HG03575 (cell line): ENCODE results near the gene DMRT2.

Experiments used
- ATAC-seq: cut with Tn5 transposase; IDR thresholded peaks from one replicate; pipeline ENCODE4 v1.9.1; 2021; ENCODE audit not compliant: unreplicated experiment, insufficient number of reproducible peaks, low FRiP score; ENCODE audit errors: extremely low read depth

DMRT2 gene

GRCh38 chr9:1077616-1078015, 27.5 kb downstream of the DMRT2 start:
- no peak for ATAC-seq

GRCh38 chr9:1083325-1083913, 33.3 kb downstream of the DMRT2 start:
- ATAC-seq = no peak

GRCh38 chr9:1085086-1085485, 34.9 kb downstream of the DMRT2 start:
- ATAC-seq = no peak

DNA sequence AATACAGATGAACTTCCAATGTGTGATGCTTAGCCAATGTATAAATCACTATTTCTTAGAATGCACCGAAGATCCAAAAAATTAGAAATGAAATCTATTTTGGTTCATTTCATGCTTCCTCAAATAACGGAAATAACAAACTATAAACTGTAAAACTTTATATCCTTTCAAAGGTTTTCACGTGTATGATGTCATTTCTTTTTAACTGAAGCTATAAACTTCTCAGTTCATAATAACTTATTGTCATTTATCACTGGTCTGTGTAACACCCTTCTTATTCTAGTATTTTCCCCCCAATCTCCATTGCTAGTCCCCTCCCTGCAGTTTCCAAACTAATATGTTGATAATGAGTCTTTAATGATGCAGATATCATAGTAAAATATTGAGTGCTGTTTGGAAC, 36.4 kb downstream of the DMRT2 start:
- ATAC-seq = no peak

DNA sequence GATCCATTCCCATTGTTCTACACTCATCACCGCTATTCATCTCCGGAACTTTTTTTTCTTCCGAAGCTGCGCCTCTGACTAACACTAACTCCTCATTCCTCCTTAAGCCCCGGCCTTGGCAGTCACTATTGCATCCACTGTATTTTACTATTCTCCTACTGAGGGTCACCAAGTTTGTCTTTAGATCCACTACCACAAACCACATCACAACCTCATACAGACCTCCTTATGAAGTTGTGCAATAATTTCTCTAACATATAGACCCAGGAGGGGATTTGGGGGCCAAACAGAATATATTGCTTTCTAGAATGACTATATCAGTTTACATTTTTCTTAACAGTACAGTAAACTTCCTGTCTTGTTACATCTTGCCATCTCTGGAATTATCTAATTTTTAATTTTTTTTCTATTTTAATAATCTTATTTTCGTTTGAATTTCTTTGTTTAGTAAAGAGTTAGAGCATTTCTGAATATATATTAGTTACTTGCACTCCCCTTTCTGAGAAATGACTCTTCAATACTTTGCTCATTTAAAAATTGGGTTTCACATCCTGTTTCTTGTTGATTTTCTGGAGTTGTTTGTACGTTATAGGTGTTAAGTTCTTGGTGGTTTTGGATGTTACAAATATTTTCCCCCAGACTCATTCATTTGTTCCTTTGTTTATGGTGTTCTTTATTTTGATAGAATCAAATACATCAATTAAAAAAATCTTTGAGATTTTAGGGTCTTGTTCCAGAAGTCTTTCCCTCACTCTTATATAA, 37.1 kb downstream of the DMRT2 start:
- ATAC-seq = no peak

GRCh38 chr9:1094749-1095148, 44.6 kb downstream of the DMRT2 start:
- ATAC-seq = no peak

- ATAC-seq = no peak
Measured at GRCh38 chr9:1096155-1096964, 46.2 kb downstream of the DMRT2 start.

DNA sequence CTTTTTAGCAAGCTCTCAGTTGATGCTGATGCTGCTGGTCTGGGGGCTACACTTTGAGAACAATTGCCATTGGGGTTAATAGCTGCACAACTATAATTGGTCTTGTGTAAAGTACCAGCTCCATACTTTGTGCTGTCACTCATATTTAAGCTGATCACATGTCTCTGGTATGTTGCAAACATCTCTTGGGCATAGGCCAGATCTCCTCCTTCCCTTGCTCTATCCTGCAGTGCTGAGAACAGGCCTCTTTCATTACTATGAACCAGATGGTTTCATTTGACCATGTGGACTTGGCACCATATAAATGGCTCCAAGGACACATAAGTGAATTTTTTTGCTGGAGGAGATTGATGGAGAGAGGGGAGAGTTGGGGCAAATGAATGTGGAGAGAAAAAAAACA, 48.4 kb downstream of the DMRT2 start:
- no peak for ATAC-seq

DNA sequence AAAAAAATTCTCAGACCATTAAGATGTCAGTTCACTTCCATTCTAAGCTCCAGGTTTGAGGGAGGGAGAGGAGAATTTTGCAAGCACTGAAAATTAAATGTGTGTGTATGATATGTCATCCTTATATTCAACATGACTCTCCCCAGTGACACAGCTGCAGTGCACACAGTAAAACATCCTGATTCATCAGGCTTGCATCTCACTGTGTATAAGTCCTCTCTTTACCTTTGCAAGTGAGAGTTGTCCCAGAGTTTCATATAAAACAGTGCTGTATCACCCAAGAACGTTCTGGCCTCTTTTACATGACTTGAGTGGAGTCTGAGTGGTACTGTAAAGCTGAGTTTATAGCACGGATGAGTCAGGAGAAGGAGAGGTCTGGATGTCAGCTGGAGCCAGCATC, 50.0 kb downstream of the DMRT2 start:
- no peak for ATAC-seq

DNA sequence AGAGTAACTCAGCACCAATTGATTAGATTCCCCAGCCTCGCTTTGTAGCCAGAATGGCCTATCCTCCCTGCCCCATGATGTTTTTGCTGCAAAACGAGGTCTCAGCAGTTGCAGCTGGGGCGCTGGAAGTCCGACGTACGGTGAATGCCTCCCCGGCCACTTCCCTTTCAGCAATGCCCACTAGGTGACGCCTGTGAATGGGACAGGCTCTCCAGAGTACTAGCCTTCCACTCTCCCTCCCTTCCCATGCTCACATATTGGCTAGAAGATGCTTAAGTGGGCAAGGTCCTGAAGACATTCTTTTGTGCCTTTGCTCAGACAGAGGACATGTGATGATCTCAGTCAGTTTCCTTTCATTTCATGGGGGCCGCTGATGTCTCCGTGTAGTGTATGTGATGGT, 50.8 kb downstream of the DMRT2 start:
- ATAC-seq = no peak

GRCh38 chr9:1101846-1102641, 51.9 kb downstream of the DMRT2 start:
- ATAC-seq = no peak

DNA sequence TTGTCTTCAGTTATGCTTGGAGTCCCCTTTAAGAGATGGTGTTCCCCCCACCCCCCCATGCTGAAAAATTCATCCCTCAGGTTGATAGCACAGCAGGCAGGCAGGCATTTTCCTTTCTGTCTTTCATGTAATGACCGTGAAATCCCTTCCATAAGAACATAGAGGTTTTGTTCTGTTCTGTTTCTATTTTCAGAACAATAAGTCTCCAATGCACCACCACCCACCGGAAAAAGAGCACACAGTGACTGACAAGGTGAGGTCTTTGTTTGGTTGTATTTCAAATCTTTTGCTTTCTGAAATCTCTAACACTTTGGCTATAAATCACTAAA, 52.4 kb downstream of the DMRT2 start:
- no peak for ATAC-seq
